ENCODE results near the gene SH2D7. TPM values are rescaled to one million over a fixed set of nuclear protein-coding genes. Genes with fewer than 3 reads are reported as not detected.

The SH2D7 gene
- polyA plus RNA-seq, 1 donor from 2014 or later: not detected

DNA sequence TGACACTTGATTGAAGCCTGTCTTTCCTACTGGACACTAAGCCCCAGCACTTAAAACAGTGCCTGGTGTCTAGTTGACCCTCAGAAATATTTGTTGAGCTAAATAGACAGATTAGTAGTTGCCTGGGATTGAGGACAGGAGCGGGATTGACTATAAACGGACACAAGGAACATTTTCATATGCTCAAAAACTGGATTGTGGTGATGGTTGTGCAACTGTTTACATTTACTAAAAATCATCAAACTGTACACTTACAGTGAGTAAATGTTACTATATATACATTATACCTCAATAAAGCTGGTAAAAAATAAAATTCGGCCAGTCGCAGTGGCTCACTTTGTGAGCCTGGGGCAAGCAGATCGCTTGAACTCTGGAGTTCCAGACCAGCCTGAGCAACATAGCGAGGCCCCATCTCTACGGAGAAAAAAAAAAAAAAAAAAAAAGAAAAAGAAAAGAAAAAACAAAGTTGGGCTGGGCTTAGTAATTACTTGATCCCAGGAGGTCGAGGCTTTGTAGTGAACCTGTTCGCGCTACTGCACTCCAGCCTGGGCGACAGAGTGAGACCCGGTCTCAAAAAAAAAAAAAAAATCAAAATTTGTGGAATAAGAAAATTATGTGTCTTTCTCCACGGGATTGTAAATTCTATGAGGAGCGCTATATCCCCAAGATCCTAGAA is 56.2 kb downstream of the SH2D7 start:
- Histone ChIP-seq H3K9me3 (ENCODE audit: low read length) (no peaks in the 10 kb centered on the region), H3F3A (ENCODE audit: insufficient read depth, low read length, poor library complexity, severe bottlenecking) (no peaks in the 10 kb centered on the region), H4K20me1 (ENCODE audit: insufficient read depth) (no peaks in the 10 kb centered on the region), H3K27ac (ENCODE audit: low read length) (peak overlapping the region; percentile 63), H3K4me3 (ENCODE audit: low read length) (peak overlapping the region; percentile 95), H2AFZ (ENCODE audit: low read depth, low read length) (peak overlapping the region; percentile 88), H3K4me2 (ENCODE audit: low read length) (peak overlapping the region; percentile 16), H3K9me2 (ENCODE audit: insufficient read depth, low read length) (no peaks in the 10 kb centered on the region), H3K36me3 (ENCODE audit: insufficient read depth, low read length) (no peaks in the 10 kb centered on the region), H3K27me3 (ENCODE audit: insufficient read depth, low read depth, low read length) (no peaks in the 10 kb centered on the region), H3K9ac (ENCODE audit: low read length) (peak overlapping the region; percentile 59), H3K79me2 (replicated peaks; ENCODE audit: insufficient read depth, low read length) (peaks cover 14% of the 10 kb centered on the region)
- TF ChIP-seq SMC3 (conservative IDR thresholded peaks at IDR 0.05; ENCODE audit: poor library complexity) (no peak), RAD21 (conservative IDR thresholded peaks at IDR 0.05) (no peak), POLR2AphosphoS5 (IDR thresholded peaks at IDR 0.05) (no peak), EZH2 (IDR thresholded peaks at IDR 0.05; ENCODE audit: borderline replicate concordance, insufficient read depth, low read length, poor library complexity, severe bottlenecking) (no peak), TAF1 (IDR thresholded peaks at IDR 0.05; ENCODE audit: low read depth) (no peak), EP300 (conservative IDR thresholded peaks at IDR 0.05; ENCODE audit: poor library complexity, severe bottlenecking) (no peak), MXI1 (conservative IDR thresholded peaks at IDR 0.05; ENCODE audit: poor library complexity, severe bottlenecking) (no peak)
- TF ChIP-seq, protein P1, sequence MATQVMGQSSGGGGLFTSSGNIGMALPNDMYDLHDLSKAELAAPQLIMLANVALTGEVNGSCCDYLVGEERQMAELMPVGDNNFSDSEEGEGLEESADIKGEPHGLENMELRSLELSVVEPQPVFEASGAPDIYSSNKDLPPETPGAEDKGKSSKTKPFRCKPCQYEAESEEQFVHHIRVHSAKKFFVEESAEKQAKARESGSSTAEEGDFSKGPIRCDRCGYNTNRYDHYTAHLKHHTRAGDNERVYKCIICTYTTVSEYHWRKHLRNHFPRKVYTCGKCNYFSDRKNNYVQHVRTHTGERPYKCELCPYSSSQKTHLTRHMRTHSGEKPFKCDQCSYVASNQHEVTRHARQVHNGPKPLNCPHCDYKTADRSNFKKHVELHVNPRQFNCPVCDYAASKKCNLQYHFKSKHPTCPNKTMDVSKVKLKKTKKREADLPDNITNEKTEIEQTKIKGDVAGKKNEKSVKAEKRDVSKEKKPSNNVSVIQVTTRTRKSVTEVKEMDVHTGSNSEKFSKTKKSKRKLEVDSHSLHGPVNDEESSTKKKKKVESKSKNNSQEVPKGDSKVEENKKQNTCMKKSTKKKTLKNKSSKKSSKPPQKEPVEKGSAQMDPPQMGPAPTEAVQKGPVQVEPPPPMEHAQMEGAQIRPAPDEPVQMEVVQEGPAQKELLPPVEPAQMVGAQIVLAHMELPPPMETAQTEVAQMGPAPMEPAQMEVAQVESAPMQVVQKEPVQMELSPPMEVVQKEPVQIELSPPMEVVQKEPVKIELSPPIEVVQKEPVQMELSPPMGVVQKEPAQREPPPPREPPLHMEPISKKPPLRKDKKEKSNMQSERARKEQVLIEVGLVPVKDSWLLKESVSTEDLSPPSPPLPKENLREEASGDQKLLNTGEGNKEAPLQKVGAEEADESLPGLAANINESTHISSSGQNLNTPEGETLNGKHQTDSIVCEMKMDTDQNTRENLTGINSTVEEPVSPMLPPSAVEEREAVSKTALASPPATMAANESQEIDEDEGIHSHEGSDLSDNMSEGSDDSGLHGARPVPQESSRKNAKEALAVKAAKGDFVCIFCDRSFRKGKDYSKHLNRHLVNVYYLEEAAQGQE (IDR thresholded peaks at IDR 0.05; ENCODE audit: borderline replicate concordance): no peak
- TF ChIP-seq, protein P2, sequence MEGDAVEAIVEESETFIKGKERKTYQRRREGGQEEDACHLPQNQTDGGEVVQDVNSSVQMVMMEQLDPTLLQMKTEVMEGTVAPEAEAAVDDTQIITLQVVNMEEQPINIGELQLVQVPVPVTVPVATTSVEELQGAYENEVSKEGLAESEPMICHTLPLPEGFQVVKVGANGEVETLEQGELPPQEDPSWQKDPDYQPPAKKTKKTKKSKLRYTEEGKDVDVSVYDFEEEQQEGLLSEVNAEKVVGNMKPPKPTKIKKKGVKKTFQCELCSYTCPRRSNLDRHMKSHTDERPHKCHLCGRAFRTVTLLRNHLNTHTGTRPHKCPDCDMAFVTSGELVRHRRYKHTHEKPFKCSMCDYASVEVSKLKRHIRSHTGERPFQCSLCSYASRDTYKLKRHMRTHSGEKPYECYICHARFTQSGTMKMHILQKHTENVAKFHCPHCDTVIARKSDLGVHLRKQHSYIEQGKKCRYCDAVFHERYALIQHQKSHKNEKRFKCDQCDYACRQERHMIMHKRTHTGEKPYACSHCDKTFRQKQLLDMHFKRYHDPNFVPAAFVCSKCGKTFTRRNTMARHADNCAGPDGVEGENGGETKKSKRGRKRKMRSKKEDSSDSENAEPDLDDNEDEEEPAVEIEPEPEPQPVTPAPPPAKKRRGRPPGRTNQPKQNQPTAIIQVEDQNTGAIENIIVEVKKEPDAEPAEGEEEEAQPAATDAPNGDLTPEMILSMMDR (IDR thresholded peaks at IDR 0.05; ENCODE audit: poor library complexity, severe bottlenecking): no peak

DNA sequence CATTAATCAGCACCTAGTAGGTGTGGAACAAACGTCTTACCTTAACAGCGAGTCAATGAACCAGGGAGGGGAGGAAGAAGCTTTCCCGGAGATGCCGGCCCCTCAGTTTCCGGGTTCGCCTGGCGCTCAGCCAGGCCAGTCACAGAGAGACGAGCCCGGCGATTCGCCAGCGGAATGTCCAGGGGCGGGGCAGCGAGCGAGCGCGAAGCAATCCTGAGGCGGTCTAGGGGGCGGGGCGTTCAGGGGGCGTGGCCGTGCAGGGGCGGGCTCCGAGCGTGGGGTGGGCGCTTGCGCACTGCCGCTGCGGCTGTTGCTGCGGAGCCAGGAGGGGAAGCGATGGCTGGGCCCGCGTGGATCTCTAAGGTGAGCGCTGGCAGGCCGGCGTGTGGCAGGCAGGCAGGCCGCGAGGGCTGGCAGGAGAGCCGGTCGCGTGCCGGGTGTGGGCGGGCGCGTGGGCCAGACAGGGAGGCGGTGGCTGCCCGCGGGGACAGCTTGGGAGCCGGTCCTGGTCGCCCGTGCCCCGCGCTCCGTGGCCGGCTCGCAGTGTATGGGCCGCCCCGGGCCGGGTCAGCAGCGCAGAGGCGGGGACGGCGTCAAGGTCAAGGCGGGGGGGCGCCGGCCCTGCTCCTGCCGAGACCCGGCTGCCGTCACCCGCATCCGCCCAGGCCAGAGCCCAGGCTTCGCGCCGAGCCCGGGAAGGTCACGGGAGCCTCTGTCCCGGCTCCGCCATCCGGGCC is 56.9 kb downstream of the SH2D7 start, which contains the start of gene IDH3A:
TSS of gene IDH3A (plus strand) at position 295 of the 737 bp plus-strand sequence. CDS start at position 337, 42 bp downstream.
- Histone ChIP-seq H3K4me3 (ENCODE audit: low read length) (peak within 1 kb of the TSS; percentile 95), H3K79me2 (replicated peaks; ENCODE audit: insufficient read depth, low read length) (peaks cover 19% of the 10 kb centered on the region), H3K27ac (ENCODE audit: low read length) (peak within 1 kb of the TSS; percentile 65), H3K4me2 (ENCODE audit: low read length) (peak within 1 kb of the TSS; percentile 97), H3K9ac (ENCODE audit: low read length) (peak within 1 kb of the TSS; percentile 81), H3K27me3 (ENCODE audit: insufficient read depth, low read depth, low read length) (no peaks in the 10 kb centered on the region), H3K9me3 (ENCODE audit: low read length) (no peaks in the 10 kb centered on the region), H3K36me3 (ENCODE audit: insufficient read depth, low read length) (peaks cover 1% of the 10 kb centered on the region), H2AFZ (ENCODE audit: low read depth, low read length) (peak within 1 kb of the TSS; percentile 88), H3K9me2 (ENCODE audit: insufficient read depth, low read length) (no peaks in the 10 kb centered on the region), H4K20me1 (ENCODE audit: insufficient read depth) (no peaks in the 10 kb centered on the region), H3F3A (ENCODE audit: insufficient read depth, low read length, poor library complexity, severe bottlenecking) (no peaks in the 10 kb centered on the region)
- TF ChIP-seq POLR2AphosphoS5 (IDR thresholded peaks at IDR 0.05) (peak; percentile 96), RAD21 (conservative IDR thresholded peaks at IDR 0.05) (no peak), SMC3 (conservative IDR thresholded peaks at IDR 0.05; ENCODE audit: poor library complexity) (no peak), EZH2 (IDR thresholded peaks at IDR 0.05; ENCODE audit: borderline replicate concordance, insufficient read depth, low read length, poor library complexity, severe bottlenecking) (no peak), EP300 (conservative IDR thresholded peaks at IDR 0.05; ENCODE audit: poor library complexity, severe bottlenecking) (peak; percentile 6), TAF1 (IDR thresholded peaks at IDR 0.05; ENCODE audit: low read depth) (no peak), MXI1 (conservative IDR thresholded peaks at IDR 0.05; ENCODE audit: poor library complexity, severe bottlenecking) (peak; percentile 96)
- TF ChIP-seq, protein P2 (IDR thresholded peaks at IDR 0.05; ENCODE audit: poor library complexity, severe bottlenecking): no peak
- TF ChIP-seq, protein P1 (IDR thresholded peaks at IDR 0.05; ENCODE audit: borderline replicate concordance): no peak

Measured in neural cell (in vitro differentiated cells).